Karpas-422 (cell line): Measurements from ENCODE around the gene ABCC5. TPM values are rescaled to one million over a fixed set of nuclear protein-coding genes. Genes with fewer than 3 reads are reported as not detected.
"Not testable (repeated sequence)": the region's sequence is repeated elsewhere in the genome, so short reads cannot be mapped to it uniquely, and the experiment has no call there.

Experiments
- DNase-seq: peaks from one replicate; pipeline ENCODE4 v3.0.0-alpha.2; 2015
- H2AFZ ChIP-seq: fragments of 200-600 bp; sonication (generic); 2 replicates; pipeline ENCODE4 v1.6.1; 2014; ENCODE audit warnings: antibody characterized with exemption, low read length, mixed read lengths
- H3K27ac ChIP-seq: fragments of 200-600 bp; sonication (generic); 2 replicates; pipeline ENCODE4 v1.5.1; 2014; ENCODE audit warnings: mild to moderate bottlenecking, low read length, moderate library complexity
- H3K27me3 ChIP-seq: fragments of 200-600 bp; sonication (generic); 2 replicates; pipeline ENCODE4 v1.6.1; 2014; ENCODE audit warnings: low read length, mixed read lengths
- H3K36me3 ChIP-seq: fragments of 200-600 bp; sonication (generic); 2 replicates; pipeline ENCODE4 v1.6.1; 2014; ENCODE audit warnings: low read length, mixed read lengths; ENCODE audit not compliant: insufficient read depth
- H3K4me1 ChIP-seq: fragments of 200-600 bp; sonication (generic); 2 replicates; pipeline ENCODE4 v1.6.1; 2014; ENCODE audit warnings: mild to moderate bottlenecking, low read length, mixed read lengths
- H3K4me2 ChIP-seq: fragments of 200-600 bp; sonication (generic); 2 replicates; pipeline ENCODE4 v1.6.1; 2014; ENCODE audit warnings: low read length, low read depth, mild to moderate bottlenecking; ENCODE audit not compliant: poor library complexity, severe bottlenecking
- H3K4me3 ChIP-seq: fragments of 200-600 bp; sonication (generic); 2 replicates; pipeline ENCODE4 v1.5.1; 2014; ENCODE audit warnings: mild to moderate bottlenecking, antibody characterized with exemption, low read length, mixed read lengths
- H3K79me2 ChIP-seq: fragments of 200-600 bp; sonication (generic); 2 replicates; pipeline ENCODE4 v1.6.1; 2014; ENCODE audit warnings: mild to moderate bottlenecking, low read length, mixed read lengths
- H3K9ac ChIP-seq: fragments of 200-600 bp; sonication (generic); 2 replicates; pipeline ENCODE4 v1.6.0; 2014; ENCODE audit warnings: low read length
- H3K9me2 ChIP-seq: fragments of 200-600 bp; sonication (generic), shearing (Covaris generic); replicated peaks from 2 replicates; pipeline ENCODE4 v1.6.0; 2014; ENCODE audit warnings: mild to moderate bottlenecking, low read length, moderate library complexity; ENCODE audit not compliant: insufficient read depth
- H3K9me3 ChIP-seq: fragments of 300-700, 200-600 bp; sonication (generic); 2 replicates; pipeline ENCODE4 v1.6.1; 2014; ENCODE audit warnings: low read length, mixed read lengths
- H4K20me1 ChIP-seq: fragments of 200-600 bp; sonication (generic); 2 replicates; pipeline ENCODE4 v1.6.1; 2014; ENCODE audit warnings: mild to moderate bottlenecking, antibody characterized with exemption, low read length, low read depth; ENCODE audit not compliant: insufficient read depth
- total RNA-seq: library from RNA; depleted of rRNA; stranded (reverse); fragments of >200 nt; shearing (Covaris generic); gene quantifications from 2 replicates; pipeline ENCODE4 v1.2.3, GENCODE V29; 2014; ENCODE audit warnings: low replicate concordance

Gene ABCC5
- total RNA-seq, 1 experiment from 2014 or later: 86.5 TPM

DNA sequence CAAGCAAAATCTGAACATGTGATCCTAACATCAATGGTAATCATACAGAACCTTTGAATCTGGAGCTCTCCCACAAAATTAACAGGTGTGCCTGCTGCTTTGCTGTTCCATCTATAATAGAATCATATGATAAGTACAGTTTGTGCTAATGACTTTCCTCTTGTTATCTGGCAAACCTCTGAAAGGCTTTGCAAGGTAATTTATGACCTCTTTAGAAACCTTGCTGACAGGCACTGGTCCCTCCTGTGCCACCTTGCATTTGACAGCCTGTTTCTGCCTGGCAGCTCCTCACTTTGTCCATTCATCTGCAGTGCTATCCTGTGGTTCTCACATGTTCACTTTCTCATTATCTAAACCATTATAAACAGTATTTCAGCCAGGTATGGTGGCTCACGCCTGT lies 24.9 kb upstream of the ABCC5 start:
- DNase-seq: no peak
- H3K27ac ChIP-seq: no peak overlapping the region
- no peak overlapping the region for H2AFZ ChIP-seq
- H3K27me3 ChIP-seq: no peaks in the 10 kb centered on the region
- H3K4me2 ChIP-seq: no peak overlapping the region
- H3K79me2 ChIP-seq: no peaks in the 10 kb centered on the region
- H3K36me3 ChIP-seq: no peaks in the 10 kb centered on the region
- no peak overlapping the region for H3K4me3 ChIP-seq
- no peaks in the 10 kb centered on the region for H3K9me3 ChIP-seq
- no peaks in the 10 kb centered on the region for H3K4me1 ChIP-seq
- no peaks in the 10 kb centered on the region for H4K20me1 ChIP-seq
- no peak overlapping the region for H3K9ac ChIP-seq
- H3K9me2 ChIP-seq: no peaks in the 10 kb centered on the region

DNA sequence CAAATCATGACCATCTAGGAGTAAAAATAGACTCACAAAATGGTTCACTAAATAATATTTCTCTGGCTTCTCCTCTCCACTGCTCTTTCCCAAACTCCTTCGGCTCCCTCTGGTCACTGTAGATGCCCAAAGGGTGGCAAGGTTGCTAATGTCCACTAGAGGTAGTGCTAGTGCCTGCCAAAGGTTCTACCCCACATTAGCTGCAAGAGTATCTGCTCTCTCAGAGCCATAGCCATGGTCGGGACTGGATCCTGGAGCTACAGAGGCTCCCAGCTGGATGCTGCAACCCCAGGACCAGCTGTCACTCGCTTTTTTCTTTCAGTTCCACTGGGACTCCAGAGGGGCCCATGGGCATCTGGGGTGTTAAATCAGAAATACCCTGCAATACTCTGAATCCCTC lies 22.3 kb upstream of the ABCC5 start:
- H3K36me3 ChIP-seq: no peaks in the 10 kb centered on the region
- DNase-seq: peak; percentile 61

DNA sequence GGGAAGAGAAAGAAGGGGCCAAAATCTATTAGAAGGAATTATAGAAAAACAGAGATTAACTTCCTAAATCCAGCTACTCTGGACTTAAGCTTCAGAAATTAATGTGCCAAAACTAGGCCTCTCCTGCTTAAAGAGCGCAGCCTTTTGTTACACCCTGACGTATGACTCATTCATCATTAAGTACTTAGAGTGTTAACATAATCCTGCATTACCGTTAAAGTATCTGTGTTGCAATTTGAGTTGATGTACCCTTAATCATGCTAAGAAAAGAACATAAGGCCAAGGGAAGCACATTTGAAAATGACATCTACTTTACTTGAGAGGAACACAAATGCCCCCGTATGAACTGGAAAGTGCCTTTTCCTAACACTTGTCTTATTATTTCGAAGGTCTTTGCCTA lies 21.7 kb upstream of the ABCC5 start:
- Histone ChIP-seq H2AFZ (no peak overlapping the region), H3K4me1 (no peaks in the 10 kb centered on the region), H3K4me3 (no peak overlapping the region), H3K36me3 (no peaks in the 10 kb centered on the region), H3K4me2 (no peak overlapping the region), H3K9ac (no peak overlapping the region), H3K27ac (no peak overlapping the region), H3K79me2 (no peaks in the 10 kb centered on the region), H3K9me3 (no peaks in the 10 kb centered on the region), H3K27me3 (no peaks in the 10 kb centered on the region), H4K20me1 (no peaks in the 10 kb centered on the region), H3K9me2 (no peaks in the 10 kb centered on the region)
- DNase-seq: no peak

More for the DNA sequence above, 22.3 kb upstream of the ABCC5 start:
- Histone ChIP-seq H3K4me2 (no peak overlapping the region), H3K27ac (no peak overlapping the region), H3K9me3 (no peaks in the 10 kb centered on the region), H3K9me2 (no peaks in the 10 kb centered on the region), H4K20me1 (no peaks in the 10 kb centered on the region), H3K27me3 (no peaks in the 10 kb centered on the region), H3K9ac (no peak overlapping the region), H3K4me1 (no peaks in the 10 kb centered on the region), H3K4me3 (no peak overlapping the region), H3K79me2 (no peaks in the 10 kb centered on the region), H2AFZ (no peak overlapping the region)

DNA sequence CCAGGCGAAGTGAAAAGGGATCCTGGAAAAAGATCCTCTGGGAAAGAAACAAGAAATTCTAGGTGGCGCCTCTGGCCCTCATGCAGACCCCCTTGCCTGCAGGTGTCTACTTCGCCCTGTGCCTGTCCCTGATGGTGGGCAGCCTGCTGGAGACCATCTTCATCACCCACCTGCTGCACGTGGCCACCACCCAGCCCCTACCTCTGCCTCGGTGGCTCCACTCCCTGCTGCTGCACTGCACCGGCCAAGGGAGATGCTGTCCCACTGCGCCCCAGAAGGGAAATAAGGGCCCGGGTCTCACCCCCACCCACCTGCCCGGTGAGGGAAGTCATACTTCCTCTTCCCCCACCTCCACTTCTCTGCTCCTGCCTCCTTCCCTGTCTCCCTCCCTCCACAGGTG lies 20.6 kb upstream of the ABCC5 start:
- not testable (repeated sequence) for H3K9ac ChIP-seq, H3K36me3 ChIP-seq, H4K20me1 ChIP-seq

DNA sequence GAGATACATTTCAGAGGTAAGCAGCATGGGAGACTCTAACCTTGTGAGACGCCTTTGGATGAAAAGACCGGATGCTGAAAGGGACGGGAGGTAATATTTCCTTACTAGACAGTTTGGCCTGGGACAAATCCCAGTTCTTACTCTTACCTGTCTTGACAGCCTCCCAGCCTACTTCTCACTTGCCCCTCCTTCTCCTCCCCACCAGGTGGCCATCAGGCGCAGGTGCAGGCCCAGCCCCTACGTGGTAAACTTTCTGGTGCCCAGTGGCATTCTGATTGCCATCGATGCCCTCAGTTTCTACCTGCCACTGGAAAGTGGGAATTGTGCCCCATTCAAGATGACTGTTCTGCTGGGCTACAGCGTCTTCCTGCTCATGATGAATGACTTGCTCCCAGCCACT lies 20.1 kb upstream of the ABCC5 start:
- no peaks in the 10 kb centered on the region for H3K27me3 ChIP-seq
- no peak overlapping the region for H3K4me2 ChIP-seq
- no peak overlapping the region for H3K27ac ChIP-seq
- no peaks in the 10 kb centered on the region for H4K20me1 ChIP-seq
- H3K9me2 ChIP-seq: no peaks in the 10 kb centered on the region
- no peaks in the 10 kb centered on the region for H3K4me1 ChIP-seq
- H3K4me3 ChIP-seq: no peak overlapping the region
- no peak for DNase-seq
- H3K9me3 ChIP-seq: no peaks in the 10 kb centered on the region
- no peaks in the 10 kb centered on the region for H3K36me3 ChIP-seq
- no peak overlapping the region for H3K9ac ChIP-seq
- no peak overlapping the region for H2AFZ ChIP-seq
- H3K79me2 ChIP-seq: no peaks in the 10 kb centered on the region

More for the DNA sequence above, 20.6 kb upstream of the ABCC5 start:
- not testable (repeated sequence) for H3K9me2 ChIP-seq, H3K4me3 ChIP-seq, H3K79me2 ChIP-seq, H2AFZ ChIP-seq, H3K27me3 ChIP-seq, H3K4me1 ChIP-seq, DNase-seq, H3K27ac ChIP-seq, H3K9me3 ChIP-seq, H3K4me2 ChIP-seq

DNA sequence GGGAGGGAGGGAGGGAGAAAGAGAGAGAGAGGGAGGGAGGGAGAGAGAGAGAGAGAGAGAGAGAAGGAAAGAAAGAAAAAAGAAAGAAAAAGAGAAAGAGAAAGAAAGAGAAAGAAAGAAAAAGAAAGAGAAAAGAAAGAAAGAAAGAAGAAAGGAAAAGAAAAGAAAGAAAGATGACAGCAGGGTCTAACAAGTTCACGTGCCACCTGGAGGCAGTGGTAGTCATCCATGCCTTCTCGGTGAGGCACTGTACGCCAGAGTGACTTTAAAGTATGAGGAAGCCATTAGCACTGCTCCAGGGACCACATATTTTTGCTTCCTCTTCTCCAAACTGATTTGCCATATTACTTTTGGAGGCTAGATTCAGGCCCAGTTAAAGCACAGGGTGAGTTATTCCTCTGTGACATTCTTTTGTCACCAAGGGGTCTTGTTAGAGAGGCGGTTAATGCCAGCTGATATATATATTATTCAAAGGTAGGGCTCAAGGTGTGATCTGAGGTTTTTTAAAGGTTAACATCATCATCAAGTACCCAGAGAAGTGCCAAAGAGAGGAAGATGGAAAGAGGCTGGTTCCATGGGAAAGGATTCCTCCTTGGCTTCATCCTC lies 13.6 kb upstream of the ABCC5 start, which contains the start of gene HTR3D:
TSS of gene HTR3D (plus strand) at position 556 of the 606 bp plus-strand sequence. CDS start at position 556, 0 bp downstream.
- no peak within 1 kb of the TSS for H3K4me3 ChIP-seq
- H4K20me1 ChIP-seq: no peaks in the 10 kb centered on the region
- H3K9ac ChIP-seq: no peak within 1 kb of the TSS
- DNase-seq: no peak
- H3K36me3 ChIP-seq: no peaks in the 10 kb centered on the region
- H3K9me2 ChIP-seq: no peaks in the 10 kb centered on the region
- no peaks in the 10 kb centered on the region for H3K9me3 ChIP-seq
- peaks cover 5% of the 10 kb centered on the region for H3K4me1 ChIP-seq
- 0 out of 2 replicates have a peak within 1 kb of the TSS, but pooled peaks have one; percentile 39 for H2AFZ ChIP-seq
- no peaks in the 10 kb centered on the region for H3K79me2 ChIP-seq
- H3K4me2 ChIP-seq: no peak within 1 kb of the TSS
- no peak within 1 kb of the TSS for H3K27ac ChIP-seq
- H3K27me3 ChIP-seq: no peaks in the 10 kb centered on the region

DNA sequence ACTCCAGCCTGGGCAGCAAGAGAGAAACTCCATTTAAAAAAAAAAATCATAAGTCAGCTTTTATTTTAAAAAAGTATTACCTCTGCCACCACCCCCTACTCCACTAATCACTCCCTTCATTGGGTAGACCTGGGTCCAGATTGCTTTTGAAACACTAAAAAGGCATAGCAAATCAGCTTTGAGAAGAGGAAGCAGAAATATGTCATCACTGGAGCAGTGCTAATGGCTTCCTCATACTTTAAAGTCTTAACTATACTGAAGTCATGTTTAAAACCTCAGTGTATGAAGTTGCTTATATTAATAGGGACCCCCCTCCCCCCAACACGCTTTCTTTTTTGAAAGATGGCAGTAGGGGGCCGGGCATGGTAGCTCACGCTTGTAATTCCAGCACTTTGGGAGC lies 12.9 kb upstream of the ABCC5 start:
- Histone ChIP-seq H3K4me3 (no peak overlapping the region), H3K36me3 (no peaks in the 10 kb centered on the region), H3K9me2 (no peaks in the 10 kb centered on the region), H3K27ac (no peak overlapping the region), H3K27me3 (no peaks in the 10 kb centered on the region), H3K9ac (no peak overlapping the region), H3K9me3 (no peaks in the 10 kb centered on the region), H2AFZ (no peak overlapping the region), H4K20me1 (no peaks in the 10 kb centered on the region), H3K4me2 (no peak overlapping the region), H3K4me1 (peaks cover 5% of the 10 kb centered on the region), H3K79me2 (no peaks in the 10 kb centered on the region)
- no peak for DNase-seq

DNA sequence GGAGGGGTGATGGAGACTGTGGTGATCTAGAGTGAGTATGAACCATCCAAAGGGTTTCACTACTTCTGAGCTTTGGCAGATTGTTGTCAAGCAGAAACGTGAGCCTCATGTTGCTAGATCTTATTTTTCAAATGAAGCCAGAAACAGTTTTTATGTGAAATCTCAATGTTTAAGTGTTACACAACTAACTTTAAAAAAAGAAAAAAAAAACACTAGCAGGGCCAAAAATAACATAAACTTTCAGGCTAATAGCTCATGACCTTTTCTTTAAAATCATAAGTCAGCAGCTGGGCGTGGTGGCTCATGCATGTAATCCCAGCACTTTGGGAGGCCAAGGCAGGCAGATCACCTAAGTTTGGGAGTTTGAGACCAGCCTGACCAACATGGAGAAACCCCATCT lies 11.8 kb upstream of the ABCC5 start:
- no peaks in the 10 kb centered on the region for H4K20me1 ChIP-seq
- H3K9me2 ChIP-seq: no peaks in the 10 kb centered on the region
- H3K4me2 ChIP-seq: no peak overlapping the region
- H2AFZ ChIP-seq: no peak overlapping the region
- DNase-seq: no peak
- no peak overlapping the region for H3K9ac ChIP-seq
- no peak overlapping the region for H3K27ac ChIP-seq
- H3K4me1 ChIP-seq: peaks cover 5% of the 10 kb centered on the region
- H3K79me2 ChIP-seq: no peaks in the 10 kb centered on the region
- H3K27me3 ChIP-seq: no peaks in the 10 kb centered on the region; the same call in 1 of the 2 replicates
- no peaks in the 10 kb centered on the region for H3K36me3 ChIP-seq
- H3K4me3 ChIP-seq: no peak overlapping the region
- H3K9me3 ChIP-seq: no peaks in the 10 kb centered on the region
